ENCODE data around the gene CCDC13.

Gene CCDC13

DNA sequence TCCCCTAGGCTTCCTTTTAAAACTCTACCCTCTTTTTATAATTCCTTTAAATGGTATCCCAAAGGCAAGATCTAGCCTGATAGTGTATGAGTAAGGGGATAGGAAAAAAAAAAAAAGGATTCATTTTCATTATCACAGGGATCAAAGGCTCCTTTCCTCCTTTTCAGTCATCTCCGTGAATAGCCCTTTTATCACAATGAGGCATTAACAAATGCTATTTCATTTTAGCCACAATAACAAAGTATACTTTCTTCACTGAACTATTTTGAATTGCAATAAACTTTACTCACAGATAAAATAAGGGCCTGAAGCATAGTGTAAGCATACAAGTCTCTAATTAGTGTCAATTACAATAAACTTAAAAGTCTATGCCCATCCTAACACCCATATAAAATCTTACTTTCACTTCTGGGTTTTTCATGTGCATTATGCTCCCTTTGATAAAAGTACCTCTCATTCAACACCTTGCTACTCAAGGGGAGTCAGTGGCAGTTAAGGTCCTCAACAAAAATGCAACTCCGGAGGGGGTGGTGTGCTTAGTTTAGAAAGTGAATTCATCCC lies 22.6 kb upstream of the CCDC13 start:
- Histone ChIP-seq H3K9ac (ENCODE audit: low read depth, low read length) (no peak overlapping the region), H3K36me3 (ENCODE audit: insufficient read depth, low read depth, low read length) (peaks cover 26% of the 10 kb centered on the region), H3K4me1 (ENCODE audit: insufficient read depth, low read length) (peaks cover 16% of the 10 kb centered on the region; the same call in 1 of the 2 replicates), H3K27me3 (ENCODE audit: insufficient read depth, low read length) (no peaks in the 10 kb centered on the region), H3K4me3 (ENCODE audit: low read length) (0 out of 2 replicates have a peak overlapping the region, but pooled peaks have one; percentile 26), H3K9me3 (ENCODE audit: insufficient read depth, low read depth, low read length) (no peaks in the 10 kb centered on the region), H3K27ac (ENCODE audit: low read length) (no peak overlapping the region)

DNA sequence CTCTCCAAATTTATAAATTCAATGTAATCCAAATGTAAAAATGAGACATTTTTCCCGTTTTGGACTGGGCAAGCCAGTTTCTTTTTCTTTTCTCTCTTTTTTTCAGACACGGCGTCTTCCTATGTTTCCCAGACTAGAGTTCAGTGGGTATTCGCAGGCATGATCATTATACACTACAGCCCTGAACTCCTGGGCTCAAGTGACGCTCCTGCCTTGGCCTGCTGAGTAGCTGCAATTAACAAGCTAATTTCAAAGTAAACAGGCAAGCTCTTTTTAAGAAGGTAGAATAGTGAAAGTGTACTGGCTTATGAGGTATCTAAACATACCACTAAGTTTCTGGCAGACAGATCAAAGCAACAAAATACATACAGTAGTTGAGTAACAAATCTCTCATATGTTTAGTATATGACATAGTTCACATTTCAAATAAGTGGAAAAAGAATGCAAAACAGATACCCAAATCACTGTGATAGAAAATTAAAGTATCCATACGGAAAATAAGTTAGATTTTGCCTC lies 17.7 kb upstream of the CCDC13 start:
- Histone ChIP-seq H3K4me3 (ENCODE audit: low read length) (no peak overlapping the region), H3K27me3 (ENCODE audit: insufficient read depth, low read length) (no peaks in the 10 kb centered on the region), H3K9me3 (ENCODE audit: insufficient read depth, low read depth, low read length) (no peaks in the 10 kb centered on the region), H3K27ac (ENCODE audit: low read length) (no peak overlapping the region), H3K9ac (ENCODE audit: low read depth, low read length) (no peak overlapping the region), H3K36me3 (ENCODE audit: insufficient read depth, low read depth, low read length) (peaks cover 56% of the 10 kb centered on the region), H3K4me1 (ENCODE audit: insufficient read depth, low read length) (peaks cover 2% of the 10 kb centered on the region; the same call in 1 of the 2 replicates)

DNA sequence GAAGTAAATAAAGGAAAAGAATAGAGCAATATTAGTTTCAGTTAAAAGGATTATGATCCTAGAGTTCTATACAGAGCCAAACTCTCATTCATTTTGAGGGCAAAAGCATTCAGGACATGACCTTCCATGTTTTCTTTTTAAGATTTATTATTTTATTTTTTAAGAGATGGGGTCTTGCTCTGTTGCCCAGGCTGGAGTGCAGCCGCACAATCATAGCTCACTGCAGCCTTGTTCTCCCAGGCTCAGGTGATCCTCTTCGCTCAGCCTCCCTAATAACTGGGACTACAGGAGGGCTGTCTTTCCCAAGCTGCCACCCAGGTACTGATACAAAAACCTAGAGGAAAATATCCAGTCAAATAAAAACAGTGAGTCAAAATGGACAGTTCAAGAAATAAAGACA lies 13.6 kb upstream of the CCDC13 start:
- Histone ChIP-seq H3K4me1 (ENCODE audit: insufficient read depth, low read length) (no peaks in the 10 kb centered on the region), H3K9ac (ENCODE audit: low read depth, low read length) (no peak overlapping the region), H3K9me3 (ENCODE audit: insufficient read depth, low read depth, low read length) (no peaks in the 10 kb centered on the region), H3K27me3 (ENCODE audit: insufficient read depth, low read length) (no peaks in the 10 kb centered on the region), H3K27ac (ENCODE audit: low read length) (no peak overlapping the region), H3K4me3 (ENCODE audit: low read length) (no peak overlapping the region), H3K36me3 (ENCODE audit: insufficient read depth, low read depth, low read length) (peaks cover 75% of the 10 kb centered on the region)

DNA sequence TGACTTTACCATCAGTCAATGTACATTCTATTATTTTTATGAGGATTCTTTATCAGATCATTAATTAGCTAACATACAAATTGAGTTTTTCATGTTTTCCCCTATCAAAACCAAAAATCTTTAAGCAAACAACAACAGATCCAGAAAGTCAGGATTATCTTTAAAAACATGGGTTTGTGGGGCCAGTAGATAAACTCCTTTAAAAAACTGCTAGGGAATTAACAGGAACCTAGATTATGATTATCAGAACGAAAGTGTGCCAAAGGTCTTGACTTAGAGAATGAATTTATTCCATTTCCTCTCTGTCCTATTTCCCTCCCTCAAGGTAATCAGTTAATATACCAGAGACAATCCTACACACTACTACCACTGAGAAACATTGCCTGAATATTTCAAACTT lies 13.2 kb upstream of the CCDC13 start:
- Histone ChIP-seq H3K4me3 (ENCODE audit: low read length) (no peak overlapping the region), H3K36me3 (ENCODE audit: insufficient read depth, low read depth, low read length) (peaks cover 71% of the 10 kb centered on the region), H3K9ac (ENCODE audit: low read depth, low read length) (no peak overlapping the region), H3K27me3 (ENCODE audit: insufficient read depth, low read length) (no peaks in the 10 kb centered on the region), H3K27ac (ENCODE audit: low read length) (no peak overlapping the region), H3K4me1 (ENCODE audit: insufficient read depth, low read length) (no peaks in the 10 kb centered on the region), H3K9me3 (ENCODE audit: insufficient read depth, low read depth, low read length) (no peaks in the 10 kb centered on the region)

DNA sequence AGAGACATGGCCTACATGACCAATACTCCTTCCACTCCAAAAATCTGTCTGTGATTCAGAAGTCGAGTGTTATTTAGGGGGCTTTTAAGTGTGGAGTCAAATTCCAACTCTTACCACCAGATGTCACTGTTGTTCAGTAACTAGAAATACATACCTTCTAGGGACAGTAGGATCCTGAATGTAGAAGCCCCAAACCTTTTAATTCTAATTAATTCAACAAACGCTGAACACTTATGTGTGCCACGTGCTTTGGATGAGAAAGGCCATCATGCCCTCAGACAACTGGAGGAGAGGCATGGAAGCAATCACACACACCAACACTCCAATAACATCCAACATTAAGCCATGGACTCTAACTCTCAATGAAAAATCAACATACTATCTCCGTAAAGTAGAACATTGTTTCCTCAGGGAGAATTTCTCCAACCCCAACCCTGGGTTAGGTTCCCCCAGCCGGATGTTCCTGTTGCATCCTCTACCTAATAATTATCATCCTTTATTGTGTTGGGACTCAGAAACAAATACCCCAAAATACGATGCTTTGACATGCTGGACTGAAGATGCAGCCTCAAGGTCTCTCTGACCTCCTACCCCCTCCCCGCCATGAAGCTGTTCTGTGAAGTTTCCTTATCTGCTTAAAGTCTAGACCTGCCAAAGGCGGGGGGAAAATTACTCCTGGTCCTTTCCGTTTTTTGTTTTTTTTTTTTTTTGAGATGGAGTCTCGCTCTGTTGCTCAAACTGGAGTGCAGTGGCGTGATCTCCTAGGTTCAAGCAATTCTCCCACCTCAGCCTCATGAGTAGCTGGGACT lies 8.0 kb upstream of the CCDC13 start:
- H3K9me3 ChIP-seq (ENCODE audit: insufficient read depth, low read depth, low read length), result no peaks in the 10 kb centered on the region
- H3K9ac ChIP-seq (ENCODE audit: low read depth, low read length), result no peak overlapping the region
- H3K27me3 ChIP-seq (ENCODE audit: insufficient read depth, low read length), result no peaks in the 10 kb centered on the region
- H3K4me3 ChIP-seq (ENCODE audit: low read length), result no peak overlapping the region
- peaks cover 39% of the 10 kb centered on the region for H3K36me3 ChIP-seq (ENCODE audit: insufficient read depth, low read depth, low read length)
- no peak overlapping the region for H3K27ac ChIP-seq (ENCODE audit: low read length)
- no peaks in the 10 kb centered on the region for H3K4me1 ChIP-seq (ENCODE audit: insufficient read depth, low read length)

DNA sequence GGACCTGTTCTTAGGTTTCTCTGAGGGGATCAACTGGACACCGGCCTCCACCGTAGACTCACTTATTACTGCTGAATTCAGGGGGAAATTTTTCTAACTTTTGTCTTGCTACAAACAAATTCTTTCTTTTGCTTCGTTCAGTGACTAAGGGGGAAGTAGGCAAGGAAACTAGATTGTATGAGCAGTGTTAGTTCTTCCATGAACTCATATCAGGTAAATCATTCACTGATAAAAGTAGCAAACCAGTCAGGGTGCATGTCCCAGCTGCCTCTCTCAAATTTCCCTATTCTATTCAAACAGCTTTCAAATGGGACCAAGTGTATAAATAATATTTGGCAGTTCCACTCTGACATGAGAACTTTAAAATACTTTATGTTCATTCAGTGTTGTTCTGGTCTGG lies 7.3 kb upstream of the CCDC13 start:
- H3K4me1 ChIP-seq (ENCODE audit: insufficient read depth, low read length), result no peaks in the 10 kb centered on the region
- H3K9ac ChIP-seq (ENCODE audit: low read depth, low read length), result no peak overlapping the region
- peaks cover 32% of the 10 kb centered on the region for H3K36me3 ChIP-seq (ENCODE audit: insufficient read depth, low read depth, low read length)
- H3K4me3 ChIP-seq (ENCODE audit: low read length), result no peak overlapping the region
- H3K9me3 ChIP-seq (ENCODE audit: insufficient read depth, low read depth, low read length), result no peaks in the 10 kb centered on the region
- no peaks in the 10 kb centered on the region for H3K27me3 ChIP-seq (ENCODE audit: insufficient read depth, low read length)
- H3K27ac ChIP-seq (ENCODE audit: low read length), result no peak overlapping the region

DNA sequence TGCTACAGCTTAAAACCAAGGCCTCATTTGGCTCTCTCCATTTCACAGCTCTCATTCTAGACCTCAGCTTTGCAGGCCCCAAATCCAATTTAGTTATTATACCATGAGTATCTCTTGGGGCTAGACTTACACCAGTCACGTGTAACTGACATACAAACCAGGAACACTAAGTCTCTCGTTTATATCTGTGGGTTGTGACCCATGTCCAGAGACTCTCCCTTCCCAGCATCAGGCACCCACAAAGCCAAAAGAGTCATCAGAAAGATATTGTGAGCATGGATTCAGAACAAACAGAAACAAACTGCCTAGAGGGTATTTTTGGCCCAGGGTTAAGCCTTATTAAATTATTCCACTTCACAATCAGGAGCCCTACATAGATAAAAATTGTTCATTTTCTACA lies 5.6 kb upstream of the CCDC13 start:
- Histone ChIP-seq H3K36me3 (ENCODE audit: insufficient read depth, low read depth, low read length) (peaks cover 15% of the 10 kb centered on the region), H3K27me3 (ENCODE audit: insufficient read depth, low read length) (no peaks in the 10 kb centered on the region), H3K4me3 (ENCODE audit: low read length) (no peak overlapping the region), H3K9ac (ENCODE audit: low read depth, low read length) (no peak overlapping the region), H3K27ac (ENCODE audit: low read length) (no peak overlapping the region), H3K9me3 (ENCODE audit: insufficient read depth, low read depth, low read length) (no peaks in the 10 kb centered on the region), H3K4me1 (ENCODE audit: insufficient read depth, low read length) (no peaks in the 10 kb centered on the region)

DNA sequence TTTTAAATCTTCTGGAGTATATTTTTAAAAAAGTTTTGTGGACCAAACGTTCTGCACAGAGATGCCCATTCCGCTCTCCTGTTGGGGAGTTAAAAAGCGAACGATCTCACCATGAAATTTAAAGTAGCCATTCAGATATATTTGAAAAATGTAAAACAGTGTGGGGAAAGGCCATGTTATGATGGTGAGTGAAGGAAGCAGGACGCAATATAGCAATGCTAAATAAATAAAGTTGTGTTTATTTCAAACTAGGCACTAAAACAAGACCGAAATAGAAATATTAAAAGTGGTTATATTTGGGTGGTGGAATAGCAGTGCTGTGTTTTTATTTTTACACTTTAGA lies 327 bp upstream of the CCDC13 start:
- Histone ChIP-seq H3K36me3 (ENCODE audit: insufficient read depth, low read depth, low read length) (no peaks in the 10 kb centered on the region), H3K27ac (ENCODE audit: low read length) (peak overlapping the region; percentile 70), H3K9ac (ENCODE audit: low read depth, low read length) (peak overlapping the region; percentile 85; the same call in 1 of the 2 replicates), H3K9me3 (ENCODE audit: insufficient read depth, low read depth, low read length) (no peaks in the 10 kb centered on the region), H3K4me3 (ENCODE audit: low read length) (peak overlapping the region; percentile 95), H3K27me3 (ENCODE audit: insufficient read depth, low read length) (peaks cover 20% of the 10 kb centered on the region), H3K4me1 (ENCODE audit: insufficient read depth, low read length) (peaks cover 2% of the 10 kb centered on the region; the same call in 1 of the 2 replicates)

DNA sequence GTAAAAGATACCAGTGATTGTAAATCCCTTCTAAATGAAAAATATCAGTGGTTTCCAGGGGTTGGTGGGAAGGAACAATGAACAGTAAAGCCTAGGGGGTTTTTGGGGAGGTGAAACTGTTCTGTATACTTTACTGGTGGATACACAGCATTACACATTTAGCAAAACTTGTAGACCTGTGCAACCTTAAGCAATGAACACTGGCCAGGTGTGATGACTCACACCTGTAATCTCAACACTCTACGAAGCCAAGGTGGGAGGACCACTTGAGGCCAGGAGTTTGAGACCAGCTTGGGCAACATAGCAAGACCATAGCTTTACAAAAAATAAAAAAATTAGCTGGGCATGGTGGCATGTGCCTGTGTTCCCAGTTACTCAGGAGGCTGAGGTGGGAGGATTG lies 1.8 kb downstream of the CCDC13 start:
- no peak overlapping the region for H3K9ac ChIP-seq (ENCODE audit: low read depth, low read length)
- peaks cover 20% of the 10 kb centered on the region for H3K27me3 ChIP-seq (ENCODE audit: insufficient read depth, low read length)
- no peaks in the 10 kb centered on the region for H3K36me3 ChIP-seq (ENCODE audit: insufficient read depth, low read depth, low read length)
- peaks cover 2% of the 10 kb centered on the region; the same call in 1 of the 2 replicates for H3K4me1 ChIP-seq (ENCODE audit: insufficient read depth, low read length)
- no peaks in the 10 kb centered on the region for H3K9me3 ChIP-seq (ENCODE audit: insufficient read depth, low read depth, low read length)
- H3K27ac ChIP-seq (ENCODE audit: low read length), result no peak overlapping the region
- H3K4me3 ChIP-seq (ENCODE audit: low read length), result no peak overlapping the region

DNA sequence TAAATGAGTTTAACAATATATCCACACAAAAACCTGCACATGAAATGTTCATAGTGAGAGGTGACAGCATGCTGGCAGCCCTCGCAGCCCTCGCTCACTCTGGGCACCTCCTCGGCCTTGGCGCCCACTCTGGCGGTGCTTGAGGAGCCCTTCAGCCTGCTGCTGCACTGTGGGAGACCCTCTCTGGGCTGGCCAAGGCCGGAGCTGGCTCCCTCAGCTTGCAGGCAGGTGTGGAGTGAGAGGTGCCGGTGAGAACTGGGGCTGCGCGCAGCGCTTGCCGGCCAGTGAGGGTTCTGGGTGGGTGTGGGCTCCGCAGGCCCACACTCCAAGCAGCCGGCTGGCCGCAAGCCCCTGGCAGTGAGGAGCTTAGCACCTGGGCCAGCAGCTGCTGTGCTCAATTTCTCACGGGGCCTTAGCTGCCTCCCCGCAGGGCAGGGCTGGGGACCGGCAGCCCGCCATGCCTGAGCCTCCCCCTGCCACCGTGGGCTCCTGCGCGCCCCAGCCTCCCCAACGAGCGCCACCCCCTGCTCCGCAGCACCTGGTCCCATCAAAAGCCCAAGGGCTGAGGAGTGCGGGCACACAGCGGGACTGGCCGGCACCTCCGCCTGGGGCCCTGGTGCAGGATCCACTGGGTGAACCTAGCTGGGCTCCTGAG lies 3.4 kb downstream of the CCDC13 start:
- no peak overlapping the region for H3K4me3 ChIP-seq (ENCODE audit: low read length)
- peaks cover 6% of the 10 kb centered on the region; the same call in 1 of the 2 replicates for H3K4me1 ChIP-seq (ENCODE audit: insufficient read depth, low read length)
- no peaks in the 10 kb centered on the region for H3K9me3 ChIP-seq (ENCODE audit: insufficient read depth, low read depth, low read length)
- H3K9ac ChIP-seq (ENCODE audit: low read depth, low read length), result no peak overlapping the region
- H3K27me3 ChIP-seq (ENCODE audit: insufficient read depth, low read length), result peaks cover 26% of the 10 kb centered on the region
- H3K36me3 ChIP-seq (ENCODE audit: insufficient read depth, low read depth, low read length), result no peaks in the 10 kb centered on the region
- no peak overlapping the region for H3K27ac ChIP-seq (ENCODE audit: low read length)

DNA sequence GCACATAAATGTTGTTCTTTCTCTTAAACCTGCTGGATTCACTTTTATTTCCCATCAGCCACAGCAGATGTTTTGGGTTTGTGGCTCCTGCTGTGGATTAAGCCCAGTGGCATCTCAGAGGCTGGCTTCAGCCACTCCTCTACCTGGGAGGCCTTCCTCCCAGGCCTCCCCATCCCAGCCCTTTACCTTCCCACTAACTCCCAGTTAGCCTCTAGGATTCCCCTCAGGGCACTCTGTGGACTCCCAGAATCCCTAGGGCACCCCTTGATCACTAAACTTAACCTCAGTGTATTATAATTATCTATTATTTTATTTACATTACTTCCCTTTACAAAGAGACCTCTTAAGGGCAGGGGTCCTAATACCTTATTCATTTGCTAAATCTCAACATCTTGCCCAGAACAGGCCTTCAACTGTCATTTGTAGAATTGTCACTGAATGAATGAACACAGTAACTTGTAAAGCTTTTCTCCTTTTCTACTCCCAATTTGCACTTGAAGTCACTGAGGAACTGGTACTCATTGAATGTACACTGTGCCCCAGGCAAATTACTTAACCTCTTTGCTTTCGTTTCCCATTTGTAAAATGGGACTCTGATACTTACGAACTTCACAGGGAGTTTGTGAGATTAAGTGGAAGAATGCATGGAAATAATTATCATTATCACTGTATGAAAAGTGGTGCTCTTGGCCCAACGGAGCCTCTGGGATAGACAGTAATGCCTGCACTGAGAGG lies 8.3 kb downstream of the CCDC13 start:
- H3K27me3 ChIP-seq (ENCODE audit: insufficient read depth, low read length), result peaks cover 6% of the 10 kb centered on the region; the same call in 1 of the 2 replicates
- no peak overlapping the region for H3K9ac ChIP-seq (ENCODE audit: low read depth, low read length)
- H3K9me3 ChIP-seq (ENCODE audit: insufficient read depth, low read depth, low read length), result no peaks in the 10 kb centered on the region
- peaks cover 8% of the 10 kb centered on the region; the same call in 1 of the 2 replicates for H3K4me1 ChIP-seq (ENCODE audit: insufficient read depth, low read length)
- H3K36me3 ChIP-seq (ENCODE audit: insufficient read depth, low read depth, low read length), result no peaks in the 10 kb centered on the region
- H3K4me3 ChIP-seq (ENCODE audit: low read length), result no peak overlapping the region
- H3K27ac ChIP-seq (ENCODE audit: low read length), result no peak overlapping the region
